Sigmoid colon (tissue), 7 donors: ENCODE data around the gene SEMA3F. TPM values are rescaled to one million over a fixed set of nuclear protein-coding genes. Genes with fewer than 3 reads are reported as not detected.

Experiments
- DNase-seq: peaks from one replicate; pipeline ENCODE4 v3.0.0-alpha.2; 2019
- H3K27ac ChIP-seq, 4 donors: fragments of 200-600 bp; sonication (generic); one replicate each; pipeline ENCODE4 v1.5.1; 2016 to 2019; ENCODE audit warnings: mild to moderate bottlenecking in 1 of 4
- H3K27me3 ChIP-seq, 3 donors: fragments of 200-600 bp; sonication (generic); one replicate each; pipeline ENCODE4 v1.5.1; 2019; ENCODE audit warnings: mild to moderate bottlenecking in 1 of 3
- H3K36me3 ChIP-seq, 4 donors: fragments of 200-600 bp; sonication (generic); one replicate each; pipeline ENCODE4 v1.5.1; 2016 to 2019
- H3K4me1 ChIP-seq, 4 donors: fragments of 200-600 bp; sonication (generic); one replicate each; pipeline ENCODE4 v1.5.1; 2017 to 2019
- H3K4me3 ChIP-seq, 4 donors: fragments of 200-600 bp; sonication (generic); one replicate each; pipeline ENCODE4 v1.5.1; 2017 to 2019; ENCODE audit warnings: mild to moderate bottlenecking in 2 of 4, moderate library complexity in 1 of 4
- H3K9me3 ChIP-seq, 4 donors: fragments of 200-600 bp in 3 of 4; sonication (generic) in 3 of 4; one replicate each; pipeline versions ENCODE4 v1.5.1 to v1.6.1; 2013 to 2019
- CTCF ChIP-seq, 4 experiments: fragments of 450-650 bp in 3 of 4; fragments of 200-600 bp in 1 of 4; IDR thresholded peaks; one replicate each; pipeline ENCODE4 v1.5.1; 2016 to 2019; ENCODE audit warnings: antibody characterized with exemption in 4 of 4, mild to moderate bottlenecking in 3 of 4, moderate library complexity in 2 of 4
- EP300 ChIP-seq, 4 donors: sonication (generic); formaldehyde crosslinking; IDR thresholded peaks; one replicate each; pipeline ENCODE4 v1.6.1; 2017; ENCODE audit warnings: antibody characterized with exemption in 4 of 4
- POLR2A ChIP-seq, 2 donors: fragments of 450-650 bp; IDR thresholded peaks; one replicate each; pipeline ENCODE4 v1.6.1; 2016; ENCODE audit warnings: antibody characterized with exemption in 2 of 2, mild to moderate bottlenecking in 2 of 2, moderate library complexity in 2 of 2
- POLR2AphosphoS5 ChIP-seq, 4 donors: sonication (generic); formaldehyde crosslinking; IDR thresholded peaks; one replicate each; pipeline ENCODE4 v1.6.1; 2017; ENCODE audit warnings: antibody characterized with exemption in 4 of 4
- WGBS, 2 donors: extraction: QIAGEN DNeasy Blood & Tissue Kit; methylation state at CpG; one replicate each; pipeline ENCODE4 v1.1.7; 2013; 5-methylcytosine and 5-hydroxymethylcytosine counted together
- intact Hi-C: fragments of 100-400 bp; cut with DNase I; formaldehyde crosslinking; loops from one replicate; pipeline ENCODE4 v1.15.1; 2023
- polyA plus RNA-seq, 3 donors: library from polyadenylated mRNA; stranded (reverse); fragments of 200-250 nt; gene quantifications; one replicate each; pipeline ENCODE4 v1.2.3, GENCODE V29; 2013
- total RNA-seq, 4 donors: library from RNA; depleted of rRNA; stranded (reverse); fragments of >200 nt; gene quantifications; one replicate each; pipeline ENCODE4 v1.1.0, GENCODE V29; 2016
- donor health status: healthy with polysubstance abuse.
- donor health status: Bipolar disorder and iron deficiency.
- donor health status: healthy.

The SEMA3F gene
- total and polyA plus RNA-seq, 7 donors: 0.60 to 12.3 (median 7.5) TPM

- Histone ChIP-seq H3K4me1 (peaks cover 0 to 40% (median 36%) of the 10 kb centered on the region in 4 donors), H3K36me3 (peaks cover 0 to 16% (median 10%) of the 10 kb centered on the region in 4 donors), H3K4me3 (no peak overlapping the region), H3K9me3 (no peaks in the 10 kb centered on the region), H3K27ac (no peak overlapping the region), H3K27me3 (no peaks in the 10 kb centered on the region)
- DNase-seq: peak; percentile 65
- TF ChIP-seq POLR2AphosphoS5 (IDR thresholded peaks at IDR 0.05) (no peak), EP300 (IDR thresholded peaks at IDR 0.05) (no peak), POLR2A (IDR thresholded peaks at IDR 0.05) (no peak), CTCF (IDR thresholded peaks at IDR 0.05) (no peak)
- intact Hi-C loops: no loop called here
- WGBS, 2 donors: 76 to 80% methylated on average over 12 of the region's 12 CpGs
These were observed 30.3 kb upstream of the SEMA3F start for GRCh38 chr3:50124800-50125178.

DNA sequence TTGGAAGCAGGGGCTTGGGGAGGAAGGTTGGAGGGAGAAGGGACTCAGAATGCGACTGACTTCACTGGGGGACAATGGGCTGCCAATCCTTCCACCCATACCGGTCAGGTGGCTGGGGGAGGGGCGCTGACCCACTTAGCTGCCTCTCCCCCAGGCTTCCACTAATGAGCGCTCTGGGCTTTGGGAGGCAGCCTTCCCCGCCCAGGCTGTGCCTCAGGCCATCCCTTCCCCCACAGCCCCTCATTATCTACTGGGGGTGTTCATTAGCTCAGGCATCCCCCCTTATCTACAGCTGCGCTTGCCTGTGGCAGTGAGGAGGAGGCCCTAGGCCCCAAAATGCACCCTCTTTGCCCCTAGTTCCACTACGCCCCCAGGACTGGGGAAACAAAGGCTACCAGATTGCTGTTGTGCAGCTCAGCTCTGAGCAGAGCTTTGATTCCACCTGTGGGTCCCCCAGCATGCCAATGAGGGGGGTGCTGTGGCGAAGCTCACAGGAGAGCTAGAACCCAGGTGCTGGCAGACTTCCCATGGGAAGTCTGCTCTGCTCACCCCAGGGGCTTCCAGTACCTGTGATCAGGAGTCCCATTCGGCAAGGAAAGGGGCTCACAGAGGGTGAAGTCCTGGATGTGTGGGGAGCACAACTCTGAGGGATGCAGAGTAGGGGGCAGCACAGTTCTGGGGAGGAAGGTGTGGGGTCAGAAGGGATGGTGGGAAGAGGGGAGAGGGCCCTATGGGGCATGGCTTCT lies 29.4 kb upstream of the SEMA3F start:
- peak; percentile 55 for DNase-seq
- WGBS, 2 donors: 79 to 82% methylated on average over 9 of the region's 9 CpGs

GRCh38 chr3:50126287-50127211 lies 28.6 kb upstream of the SEMA3F start:
- H3K4me1 ChIP-seq: peaks cover 0 to 38% (median 36%) of the 10 kb centered on the region in 4 donors
- no peaks in the 10 kb centered on the region for H3K9me3 ChIP-seq
- TF ChIP-seq POLR2AphosphoS5 (IDR thresholded peaks at IDR 0.05) (no peak), CTCF (IDR thresholded peaks at IDR 0.05) (no peak), EP300 (IDR thresholded peaks at IDR 0.05) (no peak), POLR2A (IDR thresholded peaks at IDR 0.05) (no peak)
- H3K27ac ChIP-seq: no peak overlapping the region
- no peaks in the 10 kb centered on the region for H3K27me3 ChIP-seq
- H3K36me3 ChIP-seq: no peaks in the 10 kb centered on the region
- 77 to 79% methylated on average over 16 of the region's 16 CpGs for WGBS, 2 donors
- no peak overlapping the region for H3K4me3 ChIP-seq
- intact Hi-C loops: no loop called here
- no peak for DNase-seq

More for the DNA sequence above, 29.4 kb upstream of the SEMA3F start:
- no peak for TF ChIP-seq EP300 (IDR thresholded peaks at IDR 0.05)
- no peak for TF ChIP-seq POLR2A (IDR thresholded peaks at IDR 0.05)
- no peak for TF ChIP-seq POLR2AphosphoS5 (IDR thresholded peaks at IDR 0.05)
- TF ChIP-seq CTCF (IDR thresholded peaks at IDR 0.05): no peak
- intact Hi-C loops: no loop called here
- H3K4me3 ChIP-seq: no peak overlapping the region
- H3K4me1 ChIP-seq: peaks cover 0 to 40% (median 36%) of the 10 kb centered on the region in 4 donors
- H3K27me3 ChIP-seq: no peaks in the 10 kb centered on the region
- no peak overlapping the region for H3K27ac ChIP-seq
- H3K9me3 ChIP-seq: no peaks in the 10 kb centered on the region
- peaks cover 0 to 7% (median 1%) of the 10 kb centered on the region in 4 donors for H3K36me3 ChIP-seq

DNA sequence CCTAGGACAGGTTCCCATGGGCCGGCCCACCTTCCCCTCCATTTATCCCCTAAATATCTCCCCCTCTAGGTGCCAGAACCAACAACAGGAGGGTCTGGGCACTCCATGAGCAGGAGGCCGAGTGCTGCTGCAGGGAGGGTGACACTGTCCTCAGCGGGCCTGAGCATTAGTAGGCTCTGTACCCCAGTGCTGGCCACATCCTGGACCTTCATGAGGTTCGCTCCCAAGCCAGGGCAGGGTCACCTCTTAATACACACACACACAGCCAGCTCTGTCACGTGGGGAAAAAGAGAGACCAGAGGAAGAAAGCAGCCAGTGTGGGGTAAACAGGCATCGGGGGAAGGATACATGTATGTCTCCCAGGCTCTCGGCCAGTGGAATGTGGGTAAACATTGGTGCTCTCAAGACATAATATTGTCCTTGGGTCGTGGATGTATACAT lies 27.9 kb upstream of the SEMA3F start:
- TF ChIP-seq CTCF (IDR thresholded peaks at IDR 0.05): no peak
- TF ChIP-seq POLR2A (IDR thresholded peaks at IDR 0.05): no peak
- TF ChIP-seq POLR2AphosphoS5 (IDR thresholded peaks at IDR 0.05): no peak
- no peak for TF ChIP-seq EP300 (IDR thresholded peaks at IDR 0.05)
- WGBS, 2 donors: 85 to 86% methylated on average over 8 of the region's 8 CpGs
- intact Hi-C loops: no loop called here
- H3K27me3 ChIP-seq: no peaks in the 10 kb centered on the region
- H3K36me3 ChIP-seq: no peaks in the 10 kb centered on the region
- no peak for DNase-seq
- no peak overlapping the region for H3K4me3 ChIP-seq
- peaks cover 0 to 37% (median 33%) of the 10 kb centered on the region in 4 donors for H3K4me1 ChIP-seq
- H3K9me3 ChIP-seq: no peaks in the 10 kb centered on the region
- H3K27ac ChIP-seq: no peak overlapping the region
